D721Med (cell line): ENCODE results near the gene PRSS58.

Source experiments
- DNase-seq: peaks from one replicate; pipeline ENCODE4 v3.0.0; 2011; ENCODE audit warnings: low spot score; ENCODE audit not compliant: insufficient read length
- FAIRE-seq: peaks from 2 replicates; lab custom pipeline; 2011; peaks lifted over from hg19 to GRCh38; lab: Jason Lieb, UNC
- TF ChIP-seq, protein P1 (sequence below): IDR thresholded peaks from 2 replicates; pipeline ENCODE4 v1.5.1; 2012; ENCODE audit warnings: mild to moderate bottlenecking, control low read depth; ENCODE audit not compliant: insufficient read depth; ENCODE audit errors: missing control alignments

PRSS58 gene

DNA sequence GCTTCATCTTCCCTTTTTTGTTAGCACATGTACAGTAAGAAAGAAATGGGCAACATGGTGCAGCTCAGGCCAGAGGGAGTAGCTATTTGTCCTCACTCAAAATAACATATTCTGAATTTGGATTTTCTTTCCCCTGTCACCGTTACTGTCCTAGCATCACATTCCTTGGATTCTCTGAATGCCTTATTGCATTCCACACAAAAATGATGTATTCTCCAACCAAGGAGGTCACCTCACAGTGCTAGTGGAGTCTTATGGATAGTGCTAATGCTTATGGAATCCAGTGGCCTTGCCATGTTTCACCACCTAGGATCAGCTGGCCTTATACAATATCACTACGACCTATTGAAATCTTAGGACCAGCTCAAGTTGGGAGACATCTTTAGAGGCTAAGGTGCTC, 7.2 kb downstream of the PRSS58 start:
- no peak for FAIRE-seq
- DNase-seq, result no peak
- TF ChIP-seq, protein P1, sequence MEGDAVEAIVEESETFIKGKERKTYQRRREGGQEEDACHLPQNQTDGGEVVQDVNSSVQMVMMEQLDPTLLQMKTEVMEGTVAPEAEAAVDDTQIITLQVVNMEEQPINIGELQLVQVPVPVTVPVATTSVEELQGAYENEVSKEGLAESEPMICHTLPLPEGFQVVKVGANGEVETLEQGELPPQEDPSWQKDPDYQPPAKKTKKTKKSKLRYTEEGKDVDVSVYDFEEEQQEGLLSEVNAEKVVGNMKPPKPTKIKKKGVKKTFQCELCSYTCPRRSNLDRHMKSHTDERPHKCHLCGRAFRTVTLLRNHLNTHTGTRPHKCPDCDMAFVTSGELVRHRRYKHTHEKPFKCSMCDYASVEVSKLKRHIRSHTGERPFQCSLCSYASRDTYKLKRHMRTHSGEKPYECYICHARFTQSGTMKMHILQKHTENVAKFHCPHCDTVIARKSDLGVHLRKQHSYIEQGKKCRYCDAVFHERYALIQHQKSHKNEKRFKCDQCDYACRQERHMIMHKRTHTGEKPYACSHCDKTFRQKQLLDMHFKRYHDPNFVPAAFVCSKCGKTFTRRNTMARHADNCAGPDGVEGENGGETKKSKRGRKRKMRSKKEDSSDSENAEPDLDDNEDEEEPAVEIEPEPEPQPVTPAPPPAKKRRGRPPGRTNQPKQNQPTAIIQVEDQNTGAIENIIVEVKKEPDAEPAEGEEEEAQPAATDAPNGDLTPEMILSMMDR, result no peak

GRCh38 chr7:142249918-142250317, 7.9 kb downstream of the PRSS58 start:
- no peak for DNase-seq
- FAIRE-seq, result no peak
- TF ChIP-seq, protein P1, result no peak

DNA sequence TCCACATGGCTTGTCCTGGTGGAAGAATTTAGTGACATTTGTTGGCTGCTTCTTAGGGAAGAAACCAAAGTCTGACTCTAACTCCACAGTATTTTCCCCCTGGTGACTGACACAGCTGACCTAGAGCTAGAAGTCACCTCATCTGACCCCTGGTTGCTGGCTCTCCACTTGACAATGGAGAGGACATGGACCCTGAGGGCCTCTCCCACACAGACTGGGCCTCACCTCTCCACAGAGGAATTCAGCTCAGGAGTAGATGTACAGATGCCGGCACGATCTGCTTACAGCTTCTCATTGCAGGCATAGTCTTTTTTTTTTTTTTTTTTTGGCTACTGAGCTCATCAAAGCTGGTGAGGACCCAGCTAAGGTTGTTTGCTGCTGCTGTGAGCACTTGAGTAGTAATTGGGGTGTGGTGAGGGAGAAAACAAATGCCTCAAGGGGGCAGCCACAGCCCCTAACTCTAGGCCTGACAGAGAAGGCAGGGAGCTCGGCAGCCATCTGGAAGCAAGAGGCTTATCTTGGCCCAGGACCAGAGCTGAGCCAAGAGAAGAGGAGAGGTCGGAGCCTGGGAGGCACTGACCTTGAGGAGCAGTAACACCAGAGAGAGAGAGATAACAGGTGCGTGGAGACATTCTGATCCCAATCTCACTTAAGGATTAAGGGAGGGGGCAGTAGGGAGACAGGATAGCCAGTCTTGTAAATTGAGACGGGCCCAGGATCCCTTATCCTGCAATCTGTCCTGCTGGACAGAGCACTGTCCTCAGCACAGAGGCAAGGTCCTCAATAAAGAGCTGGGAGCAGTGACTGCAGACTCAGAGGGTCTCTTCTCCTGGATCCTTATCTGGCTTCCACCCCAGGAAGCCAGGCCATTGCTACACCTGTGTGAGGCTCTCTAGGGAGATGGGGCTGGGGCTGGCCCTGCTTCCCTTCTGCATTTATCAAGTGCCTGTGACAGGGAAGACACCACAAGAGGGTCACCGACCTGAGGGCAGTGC, 9.4 kb downstream of the PRSS58 start:
- FAIRE-seq, result no peak
- TF ChIP-seq, protein P1, result peak; percentile 33
- no peak for DNase-seq

DNA sequence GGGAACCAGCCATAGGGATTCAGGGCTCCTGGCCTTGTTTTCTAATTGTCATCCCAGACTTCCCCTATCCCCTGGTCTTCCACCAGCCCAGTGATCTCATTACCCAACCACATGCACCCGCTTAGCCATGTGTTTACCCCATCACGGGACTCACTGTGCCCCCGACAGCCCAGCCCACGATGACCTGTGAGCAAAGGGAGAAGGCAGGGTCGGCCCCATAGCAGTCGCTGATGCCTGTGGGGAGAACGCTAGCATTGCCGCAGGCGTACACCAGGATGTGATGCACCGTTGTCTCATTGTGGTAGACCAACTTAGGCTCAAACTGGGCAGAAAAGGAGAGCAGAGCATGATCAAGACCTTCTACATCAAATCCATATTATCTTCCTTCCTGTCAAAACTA, 14.0 kb downstream of the PRSS58 start:
- DNase-seq, result no peak
- TF ChIP-seq, protein P1, result no peak
- no peak for FAIRE-seq

GRCh38 chr7:142240546-142240945, 17.3 kb downstream of the PRSS58 start:
- DNase-seq (no peak), FAIRE-seq (no peak)
- TF ChIP-seq, protein P1, result no peak

- peak; percentile 57 for DNase-seq
- TF ChIP-seq, protein P1, result peak; percentile 47
- FAIRE-seq, result peak; percentile 94
Measured at GRCh38 chr7:142231716-142232115, 26.1 kb downstream of the PRSS58 start.
